Suprapubic skin (tissue), 4 donors: Measurements from ENCODE around the gene GNB2.

Experiments used
- CTCF ChIP-seq, 2 donors: fragments of 200-600 bp in 1 of 2; fragments of 450-650 bp in 1 of 2; sonication (generic) in 1 of 2; IDR thresholded peaks; one replicate each; pipeline ENCODE4 v1.5.1; 2016 to 2019; ENCODE audit warnings: antibody characterized with exemption in 2 of 2, mild to moderate bottlenecking in 1 of 2, moderate library complexity in 1 of 2
- EP300 ChIP-seq: sonication (generic); formaldehyde crosslinking; IDR thresholded peaks from one replicate; pipeline ENCODE4 v1.6.1; 2017; ENCODE audit warnings: antibody characterized with exemption
- POLR2A ChIP-seq, 2 donors: fragments of 450-650 bp; IDR thresholded peaks; one replicate each; pipeline ENCODE4 v1.6.1; 2017; ENCODE audit warnings: antibody characterized with exemption in 2 of 2, mild to moderate bottlenecking in 2 of 2, moderate library complexity in 2 of 2
- POLR2AphosphoS5 ChIP-seq, 3 donors: sonication (generic); formaldehyde crosslinking; IDR thresholded peaks; one replicate each; pipeline ENCODE4 v1.6.1; 2017; ENCODE audit warnings: antibody characterized with exemption in 3 of 3

DNA sequence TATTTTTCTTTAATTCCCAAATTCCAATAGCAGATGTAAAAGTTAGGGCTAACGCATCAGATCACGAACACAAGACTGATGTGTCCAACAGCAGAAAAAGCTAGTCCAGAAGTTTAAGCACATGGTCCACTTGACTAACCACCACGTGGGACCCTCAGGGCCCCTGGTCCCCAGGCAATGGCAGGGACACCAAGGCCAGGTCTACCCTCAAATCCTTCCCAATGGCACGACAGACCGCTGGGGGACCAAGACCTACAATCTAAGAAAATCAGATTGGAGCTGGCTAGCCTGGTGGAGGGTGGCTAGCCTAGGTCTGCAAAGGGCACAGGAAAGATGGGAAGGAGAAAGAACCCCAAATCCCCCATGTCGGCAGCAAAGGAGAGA is 19.0 kb downstream of the GNB2 start:
- TF ChIP-seq CTCF (IDR thresholded peaks at IDR 0.05) (no peak), POLR2AphosphoS5 (IDR thresholded peaks at IDR 0.05) (no peak), EP300 (no peak), POLR2A (IDR thresholded peaks at IDR 0.05) (no peak)
